Loucy (cell line): Measurements from ENCODE around the gene IGFBPL1.

Source experiments
- CTCF ChIP-seq: fragments of 200-600 bp; sonication (generic); conservative IDR thresholded peaks from 2 replicates; pipeline ENCODE4 v1.5.1; 2014; ENCODE audit warnings: mild to moderate bottlenecking, antibody characterized with exemption, low read length
- EZH2phosphoT487 ChIP-seq: fragments of 200-600 bp; IDR thresholded peaks from 2 replicates; pipeline ENCODE4 v1.6.1; 2018; ENCODE audit warnings: antibody characterized with exemption, mild to moderate bottlenecking, moderate library complexity, borderline replicate concordance

- TF ChIP-seq CTCF = no peak
- no peak for TF ChIP-seq EZH2phosphoT487
Observed at GRCh38 chr9:38408719-38409118, 15.5 kb downstream of the IGFBPL1 start.
